A549 (cell line): ENCODE results near the gene NUAK2. TPM values are rescaled to one million over a fixed set of nuclear protein-coding genes. Genes with fewer than 3 reads are reported as not detected.

Source experiments
- ATAC-seq, 2 experiments: fragments of 200-7000 bp in 1 of 2; fragments of >200 bp in 1 of 2; cut with Nextera tagmentation in 1 of 2; cut with Tn5 transposase in 1 of 2; 3 replicates each; pipeline versions ENCODE4 v1.8.0 to v1.9.1; 2018 to 2020; ENCODE audit warnings: mild to moderate bottlenecking in 1 of 2, moderate library complexity in 1 of 2
- CTCF ChIA-PET: fragments of 300-600 bp; sonication (Branson Sonifier 250); formaldehyde crosslinking; extraction: SDS; loops from one replicate; lab custom pipeline; 2021; ENCODE audit warnings: antibody characterized with exemption, inconsistent platforms; lab: Yijun Ruan, JAX
- POLR2A ChIA-PET: fragments of 350-600 bp; formaldehyde crosslinking; extraction: SDS; loops from one replicate; lab custom pipeline; 2021; ENCODE audit warnings: antibody characterized with exemption, inconsistent platforms; lab: Yijun Ruan, JAX
- DNase-seq, 2 experiments: peaks; one replicate each; pipeline versions ENCODE4 v3.0.0 to v3.0.0-alpha.2; 2011 to 2016; ENCODE audit warnings: low read depth in 1 of 2, low spot score in 1 of 2
- FAIRE-seq: peaks from 2 replicates; lab custom pipeline; 2011; peaks lifted over from hg19 to GRCh38; lab: Jason Lieb, UNC
- H3K27ac ChIP-seq, 2 experiments: fragments of >200 bp; sonication (Bioruptor Twin); formaldehyde crosslinking; 3 replicates each; pipeline ENCODE4 v1.5.1; 2016 to 2017
- H3K4me1 ChIP-seq: fragments of >200 bp; sonication (Bioruptor Twin); formaldehyde crosslinking; 3 replicates; pipeline ENCODE4 v1.6.1; 2016
- H3K4me2 ChIP-seq: fragments of >200 bp; sonication (Bioruptor Twin); formaldehyde crosslinking; 3 replicates; pipeline ENCODE4 v1.6.1; 2016
- H3K4me3 ChIP-seq: fragments of >200 bp; sonication (Bioruptor Twin); formaldehyde crosslinking; 3 replicates; pipeline ENCODE4 v1.5.1; 2016
- H3K9me3 ChIP-seq: fragments of >200 bp; sonication (Bioruptor Twin); formaldehyde crosslinking; 3 replicates; pipeline ENCODE4 v1.6.1; 2016
- ATOH8 ChIP-seq: fragments of 250-450 bp; sonication (Bioruptor Pico); IDR thresholded peaks from 2 replicates; pipeline ENCODE4 v1.5.0; 2020; ENCODE audit warnings: low read depth, mild to moderate bottlenecking, moderate library complexity
- BCL3 ChIP-seq: fragments of >200 bp; sonication (Bioruptor Twin); formaldehyde crosslinking; IDR thresholded peaks from 3 replicates; pipeline ENCODE4 v1.6.1; 2016
- BHLHE40 ChIP-seq: IDR thresholded peaks from 2 replicates; pipeline ENCODE4 v1.6.1; 2012; ENCODE audit warnings: low read depth, low read length, inconsistent platforms
- CEBPB ChIP-seq, 2 experiments: fragments of >200 bp in 1 of 2; sonication (Bioruptor Twin) in 1 of 2; formaldehyde crosslinking in 1 of 2; IDR thresholded peaks; 2 replicates each; pipeline ENCODE4 v1.6.1; 2012 to 2016
- CHD2 ChIP-seq: fragments of 150-350 bp; IDR thresholded peaks from 2 replicates; pipeline ENCODE4 v1.6.1; 2014; ENCODE audit warnings: low read length; ENCODE audit not compliant: partially characterized antibody
- E2F6 ChIP-seq: IDR thresholded peaks from 2 replicates; pipeline ENCODE4 v1.6.1; 2012; ENCODE audit warnings: low read depth, borderline replicate concordance
- EHMT2 ChIP-seq: fragments of 200-600 bp; sonication (generic); IDR thresholded peaks from 2 replicates; pipeline ENCODE4 v1.6.1; 2016; ENCODE audit warnings: antibody characterized with exemption, low read depth, mild to moderate bottlenecking, moderate library complexity
- ELK1 ChIP-seq: fragments of 150-350 bp; IDR thresholded peaks from 2 replicates; pipeline ENCODE4 v1.6.1; 2014; ENCODE audit warnings: low read depth, mild to moderate bottlenecking, low read length
- ESRRA ChIP-seq: fragments of 150-350 bp; IDR thresholded peaks from 2 replicates; pipeline ENCODE4 v1.6.1; 2014; ENCODE audit warnings: mild to moderate bottlenecking, low read length, borderline replicate concordance
- FOXS1 ChIP-seq: fragments of 250-450 bp; sonication (Bioruptor Pico); IDR thresholded peaks from 2 replicates; pipeline ENCODE4 v1.5.0; 2020; ENCODE audit warnings: mild to moderate bottlenecking, moderate library complexity
- HDAC2 ChIP-seq: fragments of 200-600 bp; sonication (generic); IDR thresholded peaks from 2 replicates; pipeline ENCODE4 v1.6.1; 2016
- HES2 ChIP-seq: fragments of >200 bp; sonication (Bioruptor Twin); formaldehyde crosslinking; IDR thresholded peaks from 2 replicates; pipeline ENCODE4 v1.6.1; 2016
- HMGXB4 ChIP-seq: fragments of 250-450 bp; sonication (Bioruptor Pico); IDR thresholded peaks from 2 replicates; pipeline ENCODE4 v1.5.0; 2021; ENCODE audit warnings: mild to moderate bottlenecking, moderate library complexity, borderline replicate concordance
- HOXA7 ChIP-seq: fragments of 250-450 bp; sonication (Bioruptor Pico); IDR thresholded peaks from 2 replicates; pipeline ENCODE4 v1.5.0; 2020; ENCODE audit warnings: mild to moderate bottlenecking, moderate library complexity
- JUNB ChIP-seq: fragments of >200 bp; sonication (Bioruptor Twin); formaldehyde crosslinking; IDR thresholded peaks from 2 replicates; pipeline ENCODE4 v1.6.1; 2016
- MAFK ChIP-seq: fragments of 450-650 bp; IDR thresholded peaks from 2 replicates; pipeline ENCODE4 v1.6.1; 2014; ENCODE audit not compliant: partially characterized antibody
- MAZ ChIP-seq: fragments of 150-350 bp; IDR thresholded peaks from 2 replicates; pipeline ENCODE4 v1.6.1; 2014; ENCODE audit warnings: antibody characterized with exemption, low read depth, low read length, borderline replicate concordance
- NPAS2 ChIP-seq: fragments of 250-450 bp; sonication (Bioruptor Pico); IDR thresholded peaks from 2 replicates; pipeline ENCODE4 v1.8.0; 2022; ENCODE audit warnings: mild to moderate bottlenecking, moderate library complexity, borderline replicate concordance
- NR3C1 ChIP-seq: fragments of >200 bp; sonication (Bioruptor Twin); formaldehyde crosslinking; IDR thresholded peaks from 3 replicates; pipeline ENCODE4 v1.6.1; 2017
- PBX3 ChIP-seq: IDR thresholded peaks from 2 replicates; pipeline ENCODE4 v1.6.1; 2012
- PHF8 ChIP-seq: fragments of 200-600 bp; sonication (generic); IDR thresholded peaks from 2 replicates; pipeline ENCODE4 v1.6.1; 2016; ENCODE audit warnings: low read depth, mild to moderate bottlenecking, antibody characterized with exemption, moderate library complexity, borderline replicate concordance
- POLR2A ChIP-seq: IDR thresholded peaks from 2 replicates; pipeline ENCODE4 v1.6.1; 2012; ENCODE audit warnings: mild to moderate bottlenecking, low read length
- POLR2AphosphoS2 ChIP-seq: conservative IDR thresholded peaks from 2 replicates; pipeline ENCODE4 v1.6.1; 2012; ENCODE audit warnings: low read length, improper control_type of control experiment, inconsistent platforms
- REST ChIP-seq: fragments of 200-600 bp; sonication (generic); IDR thresholded peaks from 2 replicates; pipeline ENCODE4 v1.6.1; 2016; ENCODE audit warnings: antibody characterized with exemption, mild to moderate bottlenecking, moderate library complexity
- RNF2 ChIP-seq: fragments of 200-600 bp; sonication (generic); IDR thresholded peaks from 2 replicates; pipeline ENCODE4 v1.6.1; 2016; ENCODE audit warnings: low read depth, mild to moderate bottlenecking, antibody characterized with exemption, moderate library complexity, borderline replicate concordance
- ZNF302 ChIP-seq: fragments of 250-450 bp; sonication (Bioruptor Pico); IDR thresholded peaks from 2 replicates; pipeline ENCODE4 v1.9.0; 2021; ENCODE audit warnings: inconsistent platforms, mild to moderate bottlenecking, moderate library complexity
- WGBS: methylation state at CpG from one replicate; pipeline ENCODE4 v1.1.6; 2017; ENCODE audit errors: missing lambda C conversion rate; 5-methylcytosine and 5-hydroxymethylcytosine counted together
- polyA minus RNA-seq: library from RNA; depleted of rRNA, polyadenylated mRNA; stranded (reverse); fragments of >200 nt; gene quantifications from 2 replicates; pipeline ENCODE4 v1.2.3, GENCODE V29; 2011; rRNA and poly(A)+ RNA removed
- polyA plus RNA-seq, 4 experiments: library from polyadenylated mRNA; depleted of rRNA in 3 of 4; stranded (reverse); fragments of >200 nt; fragmentation: RNase III in 1 of 4; extraction: RNeasy Plus Mini Kit Qiagen cat#74134 plus additional on column Dnase treatment in 1 of 4; gene quantifications; 2 replicates in 3 of 4; 3 replicates in 1 of 4; pipeline ENCODE4 v1.2.3, GENCODE V29; 2011 to 2017

Gene NUAK2
- polyA plus RNA-seq (2011; rRNA removed) (22.6 and 29.7 TPM in 2 replicates), polyA plus RNA-seq (2017; fragmentation: RNase III; extraction: RNeasy Plus Mini Kit Qiagen cat#74134 plus additional on column Dnase treatment) (37.8 to 40.9 TPM (median 38.8 TPM) in 3 replicates), polyA minus RNA-seq (34.3 and 54.4 TPM in 2 replicates)
- polyA plus RNA-seq (2012; cell fraction: cytosol; rRNA removed): 31.1 and 44.6 TPM in 2 replicates
- polyA plus RNA-seq (2012; cell fraction: nucleus; rRNA removed): 58.5 and 70.7 TPM in 2 replicates

- 4% methylated on average over 13 of the region's 75 CpGs for WGBS
- Histone ChIP-seq H3K4me1 (peaks cover 41% of the 10 kb centered on the region), H3K9me3 (no peaks in the 10 kb centered on the region), H3K4me3 (peak within 1 kb of the TSS; percentile 95), H3K4me2 (peak within 1 kb of the TSS; percentile 99), H3K27ac (peak within 1 kb of the TSS; percentile 96 to 99)
- ATAC-seq: peak; percentile 70 to 85
- POLR2A ChIA-PET: interaction anchor here (0.5 to 2.6 kb wide), 11 partner anchors 8 to 148 kb away, joined by 3 to 19 read pairs (median 5); no protein-coding TSS in a partner anchor
- no peak for FAIRE-seq
- CTCF ChIA-PET: interaction anchor here (0.6 to 89.2 kb wide), 7 partner anchors 4 to 216 kb away, joined by 3 to 3627 read pairs (median 4); partner anchors contain the start of genes KLHDC8A and NUAK2
- peak; percentile 92 to 95 for DNase-seq
- TF ChIP-seq ESRRA (no peak), ATOH8 (no peak), HOXA7 (CRISPR knock-in tag) (no peak), MAFK (no peak), HES2 (no peak), CEBPB (IDR thresholded peaks at IDR 0.05) (no peak; a peak in 1 of 4 replicates), POLR2AphosphoS2 (no peak), ELK1 (no peak), HDAC2 (no peak; the same call in 1 of the 2 replicates), E2F6 (peak; percentile 84), PBX3 (0 out of 2 replicates have a peak, but pooled peaks have one; percentile 46), MAZ (no peak), NR3C1 (no peak), POLR2A (peak; percentile 99), ZNF302 (CRISPR knock-in tag) (no peak), NPAS2 (no peak), BCL3 (peak; percentile 97; the same call in 2 of the 3 replicates), RNF2 (no peak), FOXS1 (CRISPR knock-in tag) (no peak), HMGXB4 (CRISPR knock-in tag) (no peak), BHLHE40 (peak; percentile 16; the same call in 1 of the 2 replicates), REST (no peak), EHMT2 (no peak), CHD2 (no peak), JUNB (no peak), PHF8 (peak; percentile 57; the same call in 1 of the 2 replicates)
These were observed at the start of gene NUAK2 for GRCh38 chr1:205321162-205321958. TSS of gene NUAK2 (minus strand) at chr1:205321745. CDS start at chr1:205321628, 117 bp downstream.
